HG03280 (cell line): ENCODE data around the gene RAD9A.
"Not testable (repeated sequence)": the region's sequence is repeated elsewhere in the genome, so short reads cannot be mapped to it uniquely, and the experiment has no call there.

Experiments
- ATAC-seq: cut with Tn5 transposase; IDR thresholded peaks from one replicate; pipeline ENCODE4 v1.9.1; 2021; ENCODE audit warnings: mild to moderate bottlenecking, moderate library complexity; ENCODE audit not compliant: unreplicated experiment

RAD9A gene

DNA sequence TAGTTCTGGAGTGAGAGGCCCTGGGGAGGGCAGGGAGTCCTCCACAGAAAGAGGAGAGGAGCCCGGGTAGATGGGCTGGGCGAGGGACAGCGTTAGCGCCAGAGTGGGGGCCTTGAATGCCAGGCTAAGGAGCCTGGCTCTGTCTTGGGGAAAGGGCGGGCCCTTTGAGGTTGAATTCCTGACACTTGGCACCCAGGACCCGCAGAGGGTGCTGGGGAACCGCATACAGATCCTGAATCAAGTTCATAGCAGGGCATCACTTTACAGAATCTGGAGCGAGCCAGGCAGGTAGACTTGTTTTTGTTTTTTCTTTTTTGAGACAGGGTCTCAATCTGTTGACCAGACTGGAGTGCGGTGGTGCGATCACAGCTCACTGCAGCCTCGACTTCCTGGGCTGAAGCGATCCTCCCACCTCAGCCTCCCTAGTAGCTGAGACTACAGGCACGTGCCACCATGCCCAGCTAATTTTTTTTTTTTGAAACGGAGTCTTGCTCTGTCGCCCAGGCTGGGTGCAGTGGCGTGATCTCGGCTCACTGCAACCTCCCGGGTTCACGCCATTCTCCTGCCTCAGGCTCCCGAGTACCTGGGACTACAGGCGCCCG is 29.7 kb downstream of the RAD9A start:
- no peak for ATAC-seq

DNA sequence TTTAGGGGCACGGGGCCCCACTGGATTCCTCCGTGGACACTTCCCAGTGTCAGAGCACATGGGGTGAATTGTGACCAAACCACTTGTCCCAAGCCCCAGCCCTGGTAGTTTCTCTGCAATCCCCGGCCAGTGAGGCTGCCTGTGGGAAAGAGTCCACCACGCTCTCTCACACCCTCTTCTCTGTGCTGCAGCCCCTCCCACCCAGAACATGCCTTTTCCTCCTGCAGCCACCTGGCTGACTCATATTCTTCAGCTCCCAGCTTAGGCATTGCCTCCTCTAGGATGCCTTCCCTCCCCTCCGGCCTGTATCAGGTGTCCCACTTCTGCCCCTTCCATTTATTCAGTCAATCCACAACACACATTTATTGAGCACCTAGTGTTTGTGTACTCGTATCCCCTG is 31.1 kb downstream of the RAD9A start:
- no peak for ATAC-seq

DNA sequence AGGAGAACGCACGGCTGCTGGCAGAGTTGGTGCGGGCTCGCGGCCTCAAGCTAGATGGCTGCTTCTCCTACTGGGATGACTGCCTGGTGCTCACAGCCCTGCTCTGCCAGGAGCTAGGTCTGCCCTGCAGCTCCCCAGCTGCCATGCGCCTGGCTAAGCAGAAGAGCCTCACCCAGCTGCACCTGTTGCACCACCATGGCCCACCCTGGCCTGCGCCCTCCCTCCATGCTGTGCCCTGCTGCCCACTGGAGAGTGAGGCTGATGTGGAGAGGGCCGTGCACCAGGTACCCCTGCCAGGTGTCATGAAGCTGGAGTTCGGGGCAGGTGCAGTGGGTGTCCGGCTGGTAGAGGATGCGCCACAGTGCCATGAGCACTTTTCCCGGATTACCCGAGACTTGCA is 31.7 kb downstream of the RAD9A start:
- ATAC-seq = no peak

DNA sequence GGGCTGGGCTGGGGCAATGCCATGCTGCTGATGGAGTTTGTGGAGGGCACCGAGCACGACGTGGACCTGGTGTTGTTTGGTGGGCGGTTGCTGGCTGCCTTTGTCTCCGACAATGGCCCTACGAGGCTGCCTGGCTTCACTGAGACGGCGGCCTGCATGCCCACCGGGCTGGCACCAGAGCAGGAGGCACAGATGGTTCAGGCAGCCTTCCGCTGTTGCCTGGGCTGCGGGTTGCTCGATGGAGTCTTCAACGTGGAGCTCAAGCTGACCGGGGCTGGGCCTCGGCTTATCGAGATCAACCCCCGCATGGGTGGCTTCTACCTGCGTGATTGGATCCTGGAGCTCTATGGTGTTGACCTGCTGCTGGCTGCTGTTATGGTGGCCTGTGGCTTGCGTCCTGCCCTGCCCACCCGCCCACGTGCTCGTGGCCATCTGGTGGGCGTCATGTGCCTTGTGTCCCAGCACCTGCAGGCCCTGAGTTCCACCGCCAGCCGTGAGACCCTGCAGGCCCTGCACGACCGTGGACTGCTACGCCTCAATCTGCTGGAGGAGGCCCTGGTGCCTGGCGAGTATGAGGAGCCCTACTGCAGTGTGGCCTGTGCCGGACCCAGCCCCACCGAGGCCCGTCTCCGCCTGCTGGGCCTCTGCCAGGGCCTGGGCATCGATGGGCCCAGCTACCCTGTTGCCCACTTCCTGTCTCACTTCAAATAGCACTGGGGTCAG is 32.3 kb downstream of the RAD9A start:
- no peak for ATAC-seq

DNA sequence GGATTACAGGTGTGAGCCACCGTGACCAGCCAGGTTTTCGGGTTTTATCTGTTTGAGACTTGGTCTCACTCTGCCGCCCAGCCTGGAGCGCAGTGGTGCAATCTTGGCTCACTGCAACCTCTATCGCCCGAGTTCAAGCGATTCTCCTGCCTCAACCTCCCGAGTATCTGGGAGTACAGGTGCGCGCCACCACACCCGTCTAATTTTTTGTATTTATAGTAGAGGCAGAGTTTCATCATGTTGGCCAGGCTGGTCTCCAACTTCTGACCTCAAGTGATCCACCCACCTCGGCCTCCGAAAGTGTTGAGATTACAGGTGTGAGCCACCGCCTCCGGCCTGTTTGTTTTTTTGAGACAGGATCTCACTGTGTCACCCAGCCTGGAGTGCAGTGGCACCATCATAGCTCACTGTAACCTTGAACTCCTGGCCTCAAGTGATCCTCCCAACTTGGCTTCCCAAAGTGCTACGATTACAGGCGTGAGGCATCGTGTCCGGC is 35.6 kb downstream of the RAD9A start:
- not testable (repeated sequence) for ATAC-seq

DNA sequence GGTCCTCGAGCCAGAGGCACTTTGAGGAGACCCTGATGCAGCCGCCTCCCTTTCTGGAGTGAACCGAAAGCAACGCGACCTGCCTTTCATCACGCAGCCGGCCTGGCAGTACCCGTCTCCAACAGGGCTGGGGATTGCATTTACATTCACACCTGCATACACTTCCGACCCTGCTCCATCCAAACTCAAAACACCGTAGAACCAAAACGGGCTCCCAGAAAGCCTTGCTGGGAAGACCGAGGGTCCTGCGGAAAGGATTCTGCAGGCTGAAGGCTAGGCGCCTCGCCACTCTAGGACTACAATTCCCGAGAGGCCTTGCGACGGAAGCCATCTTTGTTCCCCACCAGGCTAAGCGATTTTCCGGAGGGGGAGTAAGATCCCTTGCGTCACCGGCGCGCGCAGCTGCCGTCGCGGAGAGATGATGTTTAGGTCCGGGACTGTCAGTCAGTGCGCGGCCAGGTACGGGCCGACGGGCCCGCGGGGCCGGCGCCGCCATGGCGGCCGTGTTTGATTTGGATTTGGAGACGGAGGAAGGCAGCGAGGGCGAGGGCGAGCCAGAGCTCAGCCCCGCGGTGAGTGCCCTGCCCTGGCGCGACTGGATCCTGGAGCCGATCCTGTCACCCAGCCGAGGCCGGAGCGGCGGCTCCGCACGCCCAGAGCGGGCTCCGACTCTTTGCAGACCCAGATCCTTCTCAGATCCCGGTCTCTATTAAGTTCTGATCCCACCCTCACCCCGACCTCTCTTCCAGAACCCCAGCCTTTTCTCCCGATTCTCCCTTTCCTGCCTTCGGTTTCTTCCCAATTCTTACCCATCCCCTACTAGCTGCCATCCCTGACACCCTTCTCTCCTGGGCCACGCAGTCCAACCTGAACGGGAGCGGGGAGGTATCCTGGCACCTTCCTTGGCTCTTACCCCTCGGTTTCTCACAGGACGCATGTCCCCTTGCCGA is 36.5 kb downstream of the RAD9A start, which contains the start of gene RPS6KB2:
Gene RPS6KB2 (plus strand): TSS at position 443 of the 950 bp plus-strand sequence. CDS start 52 bp downstream, at position 495.
- peak; percentile 88 for ATAC-seq

DNA sequence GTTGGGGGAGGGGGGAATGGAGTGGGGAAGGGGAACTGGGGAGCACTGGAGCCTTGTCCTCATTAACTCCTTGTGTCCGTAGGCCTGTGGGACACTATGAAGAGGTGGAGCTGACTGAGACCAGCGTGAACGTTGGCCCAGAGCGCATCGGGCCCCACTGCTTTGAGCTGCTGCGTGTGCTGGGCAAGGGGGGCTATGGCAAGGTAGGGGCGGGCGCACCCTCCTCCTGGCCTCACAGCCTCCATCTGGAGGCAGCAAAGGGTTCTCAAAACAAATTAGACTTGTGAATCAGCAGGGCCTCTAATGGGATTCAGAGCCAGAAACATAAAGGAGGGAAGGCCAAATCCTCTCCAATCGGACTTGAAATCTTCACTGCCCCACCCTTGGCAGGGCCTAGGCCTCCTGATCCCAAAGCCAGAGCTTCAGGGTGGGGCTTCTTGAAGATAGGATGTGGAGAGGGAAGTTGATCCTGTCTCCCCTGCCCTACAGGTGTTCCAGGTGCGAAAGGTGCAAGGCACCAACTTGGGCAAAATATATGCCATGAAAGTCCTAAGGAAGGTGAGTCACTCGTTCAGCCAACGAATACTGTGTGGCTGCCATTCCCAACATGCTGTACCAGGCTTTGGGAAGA is 37.4 kb downstream of the RAD9A start:
- ATAC-seq = no peak

DNA sequence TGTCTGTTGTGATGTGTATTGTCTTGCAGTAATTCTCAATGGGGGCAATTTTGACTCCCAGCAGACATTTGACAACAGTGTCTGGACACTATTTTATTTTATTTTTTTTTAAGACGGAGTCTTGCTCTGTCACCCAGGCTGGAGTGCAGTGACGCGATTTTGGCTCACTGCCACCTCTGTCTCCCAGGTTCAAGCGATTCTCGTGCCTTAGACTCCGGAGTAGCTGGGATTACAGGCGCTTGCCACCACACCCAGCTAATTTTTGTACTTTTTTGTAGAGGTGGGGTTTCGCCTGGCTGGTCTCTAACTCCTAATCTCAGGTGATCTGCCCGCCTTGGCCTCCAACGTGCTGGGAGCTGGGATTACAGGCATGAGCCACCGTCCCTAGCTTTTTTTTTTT is 37.9 kb downstream of the RAD9A start:
- no peak for ATAC-seq

DNA sequence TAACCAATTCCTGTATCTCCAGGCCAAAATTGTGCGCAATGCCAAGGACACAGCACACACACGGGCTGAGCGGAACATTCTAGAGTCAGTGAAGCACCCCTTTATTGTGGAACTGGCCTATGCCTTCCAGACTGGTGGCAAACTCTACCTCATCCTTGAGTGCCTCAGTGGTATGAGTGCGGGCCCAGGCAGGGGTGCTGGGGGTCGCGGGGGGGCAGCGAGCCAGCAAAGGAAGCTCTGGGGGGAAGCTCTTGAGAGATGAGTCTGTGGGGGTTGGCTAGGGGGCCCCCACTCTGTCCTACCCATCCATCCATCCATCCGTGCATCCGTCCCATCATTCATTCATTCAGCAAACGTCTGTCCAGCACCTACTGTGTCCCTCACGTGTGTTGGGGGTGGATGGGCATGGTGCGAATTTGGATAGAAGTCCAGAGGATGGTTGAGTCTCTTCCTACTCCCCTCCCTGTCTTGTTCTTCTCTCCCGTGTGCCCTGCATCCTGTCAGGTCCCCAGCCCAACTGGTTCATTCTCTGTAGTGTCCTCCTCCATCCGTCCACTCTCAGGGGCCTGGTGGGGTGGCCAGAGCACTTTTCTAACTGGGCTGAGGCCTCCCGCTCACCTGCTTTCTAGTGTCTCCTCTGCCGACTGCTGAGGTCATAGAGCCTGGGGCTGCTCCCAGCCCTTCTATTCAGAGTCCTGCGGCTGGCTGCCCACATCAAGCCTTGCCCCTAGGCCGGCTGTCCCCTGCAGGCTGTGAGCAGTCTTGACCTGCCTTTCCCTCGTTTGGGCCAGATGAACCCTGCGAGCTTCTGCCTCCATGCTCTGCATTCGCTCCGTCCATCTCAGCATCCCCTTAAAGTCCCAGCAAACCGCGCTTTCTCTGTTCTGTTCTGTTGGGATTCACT is 39.8 kb downstream of the RAD9A start:
- no peak for ATAC-seq

DNA sequence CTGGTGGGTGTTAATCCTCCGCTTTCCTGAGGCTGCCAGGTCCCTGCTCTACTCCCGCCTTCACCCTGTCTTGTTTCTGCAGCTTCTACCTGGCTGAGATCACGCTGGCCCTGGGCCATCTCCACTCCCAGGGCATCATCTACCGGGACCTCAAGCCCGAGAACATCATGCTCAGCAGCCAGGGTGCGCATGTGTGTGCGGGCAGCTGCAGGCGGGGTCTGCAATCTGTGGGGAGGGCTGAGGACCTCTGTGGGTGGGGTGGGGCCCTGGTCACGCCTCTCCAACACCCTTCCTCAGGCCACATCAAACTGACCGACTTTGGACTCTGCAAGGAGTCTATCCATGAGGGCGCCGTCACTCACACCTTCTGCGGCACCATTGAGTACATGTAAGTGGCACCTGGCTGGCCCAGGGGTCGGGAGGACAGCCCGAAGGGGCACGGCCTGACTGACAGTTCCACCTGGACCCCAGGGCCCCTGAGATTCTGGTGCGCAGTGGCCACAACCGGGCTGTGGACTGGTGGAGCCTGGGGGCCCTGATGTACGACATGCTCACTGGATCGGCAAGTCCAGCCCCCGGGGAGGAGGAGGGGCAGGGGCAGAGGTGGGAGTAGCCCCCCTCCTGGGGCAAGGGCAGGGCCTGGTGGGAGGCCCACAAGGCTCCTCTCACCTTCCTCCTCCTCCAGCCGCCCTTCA is 41.0 kb downstream of the RAD9A start:
- no peak for ATAC-seq

DNA sequence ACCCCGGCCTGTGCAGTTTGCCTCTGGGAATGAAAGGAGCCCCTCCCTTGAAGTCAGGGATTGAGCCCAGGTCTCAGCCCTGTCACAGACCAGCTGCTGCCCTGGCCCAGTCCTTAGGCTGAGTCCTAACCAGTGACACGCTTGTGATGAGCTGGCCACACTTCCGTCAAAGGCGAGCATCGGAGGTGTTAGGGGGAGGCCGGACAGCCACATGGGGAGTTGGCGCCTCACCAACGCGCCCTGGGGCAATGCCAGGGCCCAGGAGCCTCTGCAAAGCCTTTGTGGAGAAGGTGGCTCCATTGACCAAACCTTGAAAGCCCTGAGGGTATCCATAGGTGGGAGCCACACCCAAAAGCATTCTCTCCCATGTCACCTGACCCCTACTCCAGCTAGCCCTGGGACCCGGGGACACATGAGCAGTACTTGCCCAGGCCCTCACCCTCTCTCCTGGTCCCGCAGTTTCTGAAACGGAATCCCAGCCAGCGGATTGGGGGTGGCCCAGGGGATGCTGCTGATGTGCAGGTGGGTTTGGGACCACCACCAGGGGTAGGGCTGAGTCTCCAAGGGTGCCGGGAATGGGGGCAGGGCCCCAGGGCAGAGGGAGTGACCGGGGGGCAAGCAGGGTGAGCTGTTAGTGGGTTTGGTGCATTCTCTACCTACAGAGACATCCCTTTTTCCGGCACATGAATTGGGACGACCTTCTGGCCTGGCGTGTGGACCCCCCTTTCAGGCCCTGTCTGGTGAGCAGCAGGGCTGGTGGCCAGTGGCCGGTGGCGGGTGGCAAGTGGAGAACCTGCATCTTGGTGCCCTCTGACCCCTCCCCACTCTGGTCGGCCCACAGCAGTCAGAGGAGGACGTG is 42.0 kb downstream of the RAD9A start:
- ATAC-seq = no peak

DNA sequence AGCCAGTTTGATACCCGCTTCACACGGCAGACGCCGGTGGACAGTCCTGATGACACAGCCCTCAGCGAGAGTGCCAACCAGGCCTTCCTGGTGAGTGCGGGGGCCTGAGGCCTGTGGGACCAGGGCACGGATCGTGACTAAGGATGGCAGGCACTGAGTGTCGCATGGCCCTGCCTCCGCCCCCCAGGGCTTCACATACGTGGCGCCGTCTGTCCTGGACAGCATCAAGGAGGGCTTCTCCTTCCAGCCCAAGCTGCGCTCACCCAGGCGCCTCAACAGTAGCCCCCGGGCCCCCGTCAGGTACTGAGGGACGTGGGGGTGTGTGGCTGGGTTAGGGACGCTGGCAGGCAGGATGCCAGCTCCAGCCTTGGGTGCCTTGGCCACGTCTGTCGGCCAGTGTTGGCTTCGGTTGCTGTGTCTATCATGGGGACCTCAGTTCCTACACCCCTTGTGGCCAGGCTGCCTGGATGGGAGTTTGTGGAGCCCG is 42.7 kb downstream of the RAD9A start:
- ATAC-seq = no peak

DNA sequence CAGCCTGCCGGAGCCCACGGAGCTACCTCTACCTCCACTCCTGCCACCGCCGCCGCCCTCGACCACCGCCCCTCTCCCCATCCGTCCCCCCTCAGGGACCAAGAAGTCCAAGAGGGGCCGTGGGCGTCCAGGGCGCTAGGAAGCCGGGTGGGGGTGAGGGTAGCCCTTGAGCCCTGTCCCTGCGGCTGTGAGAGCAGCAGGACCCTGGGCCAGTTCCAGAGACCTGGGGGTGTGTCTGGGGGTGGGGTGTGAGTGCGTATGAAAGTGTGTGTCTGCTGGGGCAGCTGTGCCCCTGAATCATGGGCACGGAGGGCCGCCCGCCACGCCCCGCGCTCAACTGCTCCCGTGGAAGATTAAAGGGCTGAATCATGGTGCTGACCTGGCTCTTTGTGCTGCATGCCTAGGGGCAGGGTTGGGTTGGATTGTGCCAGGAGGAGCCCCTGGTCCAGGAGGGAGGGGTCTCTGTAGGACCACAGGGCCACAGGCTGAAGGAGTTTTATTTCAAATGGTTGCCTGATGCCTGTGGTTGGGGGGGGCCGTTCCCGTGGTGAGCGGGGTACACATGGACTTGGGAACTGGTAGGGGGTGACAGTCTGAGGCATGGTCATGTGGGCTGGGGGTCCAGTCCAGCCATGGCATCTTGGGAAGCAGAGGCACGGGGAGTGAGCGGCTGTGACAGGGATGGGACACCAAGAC is 43.4 kb downstream of the RAD9A start:
- ATAC-seq = no peak

DNA sequence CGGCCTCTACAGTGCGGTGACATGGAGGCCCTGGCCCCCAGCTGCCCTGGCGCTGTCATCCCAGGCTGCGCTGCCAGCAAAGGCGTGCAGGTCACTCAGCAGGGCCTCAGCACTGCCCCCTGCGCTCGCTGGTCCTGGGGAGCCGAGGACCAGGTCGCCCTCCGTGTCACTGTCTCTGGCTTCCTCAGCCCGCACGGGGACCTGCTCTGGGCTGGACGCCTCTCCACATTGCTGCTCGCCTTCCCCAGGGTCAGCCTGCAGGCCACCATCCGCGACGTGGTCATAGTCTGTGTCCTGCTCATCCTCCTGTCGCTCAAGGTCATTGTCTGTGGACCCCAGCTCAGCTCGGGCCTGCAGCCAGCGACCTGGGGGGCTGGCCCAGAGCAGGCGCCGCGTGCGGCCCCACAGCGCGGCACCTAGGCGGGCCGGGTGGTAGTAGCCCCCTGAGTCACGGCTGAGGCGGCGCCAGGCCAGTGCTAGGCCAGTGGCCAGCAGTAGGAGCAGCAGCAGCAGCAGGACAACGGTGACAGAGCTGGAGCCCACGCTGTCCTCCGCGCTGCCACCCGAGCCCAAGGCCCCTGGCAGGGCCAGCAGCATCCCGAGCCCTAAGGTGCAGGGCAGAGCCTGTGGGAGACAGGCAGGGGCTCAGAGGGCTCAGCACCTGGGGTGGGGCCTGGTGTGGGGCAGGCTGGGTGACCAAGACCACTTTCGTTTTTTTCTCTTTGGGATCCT is 44.1 kb downstream of the RAD9A start:
- ATAC-seq = no peak

DNA sequence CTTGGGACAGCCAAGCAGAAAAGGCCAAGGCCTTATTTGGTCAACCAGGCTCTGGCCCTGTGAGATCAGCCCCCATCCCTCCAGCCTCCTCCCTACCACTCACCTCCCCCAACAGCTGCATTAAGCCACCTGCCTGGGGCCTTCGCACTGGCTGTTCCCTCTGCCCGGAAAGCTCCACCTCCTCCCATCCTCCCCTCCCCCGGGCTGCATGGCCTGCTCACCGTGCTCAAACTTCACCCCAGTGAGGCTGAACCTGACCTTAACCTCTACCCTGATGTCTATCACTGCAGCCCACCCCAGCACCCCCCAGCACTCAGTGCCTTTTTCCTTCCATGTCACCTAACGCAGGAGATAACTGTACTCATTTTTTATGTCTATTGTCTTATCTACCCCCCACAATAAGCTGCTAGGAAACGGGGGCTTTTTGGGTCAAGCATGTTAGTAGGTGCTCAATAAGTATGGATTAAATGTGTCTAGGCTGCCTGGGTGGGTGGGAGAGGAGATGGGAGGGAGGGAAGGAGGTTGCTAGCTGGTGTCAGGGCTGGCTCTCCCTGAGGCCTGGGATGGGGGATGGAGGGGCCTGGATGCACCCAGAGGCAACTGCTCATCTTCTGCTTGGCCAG is 44.8 kb downstream of the RAD9A start:
- no peak for ATAC-seq

DNA sequence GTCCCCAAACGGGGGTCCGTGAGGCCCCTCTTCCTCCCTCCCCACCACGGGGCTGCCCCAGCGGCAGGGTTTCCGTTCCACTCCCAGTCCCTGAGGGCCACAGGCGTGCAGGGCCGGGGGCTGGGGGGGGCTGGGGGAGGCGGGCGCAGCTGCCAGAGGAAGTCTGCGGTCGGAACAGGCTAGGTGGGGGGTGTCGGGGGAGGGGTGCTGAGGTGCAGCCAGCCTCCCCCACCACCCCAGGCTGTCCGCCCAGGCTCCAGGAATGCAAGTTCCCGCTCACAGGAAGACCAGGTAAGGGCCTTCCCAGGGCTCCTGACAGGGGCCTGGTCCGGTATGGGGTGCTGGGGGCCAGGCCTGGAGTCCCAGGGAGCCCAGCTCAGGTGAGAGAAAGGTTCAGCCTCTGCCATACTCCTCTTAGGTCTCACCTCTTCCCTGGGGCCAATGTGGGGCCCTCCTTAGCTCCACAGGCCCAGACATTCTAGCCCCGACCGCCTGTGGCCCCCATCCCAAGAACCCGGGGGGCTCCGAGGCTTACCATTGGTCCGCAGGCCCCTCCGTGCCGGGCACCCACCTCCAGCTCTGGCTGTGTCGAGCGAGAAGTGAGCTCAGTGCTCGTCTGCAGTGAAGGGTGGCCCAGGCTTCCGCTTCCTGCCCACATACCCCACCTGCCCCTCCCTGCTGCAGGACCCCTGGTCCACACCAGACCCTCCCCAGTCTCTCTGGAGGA is 45.5 kb downstream of the RAD9A start, which contains the start of gene PTPRCAP:
Gene PTPRCAP (minus strand): TSS at position 601 of the 727 bp plus-strand sequence. CDS start 63 bp downstream, at position 538.
- no peak for ATAC-seq
